HL-60/S4 (cell line): ENCODE data around the gene CAMSAP1.

ENCODE experiments used
- in situ Hi-C: fragments of 300-500 bp; cut with MboI; formaldehyde crosslinking; loops from 2 replicates; pipeline ENCODE4 v1.14.3; 2022; ENCODE audit warnings: low sequenced_read_pairs

Gene CAMSAP1

GRCh38 chr9:135941288-135941995 lies 34.1 kb upstream of the CAMSAP1 start:
- in situ Hi-C loops: no loop called here

GRCh38 chr9:135939351-135940265 lies 32.3 kb upstream of the CAMSAP1 start:
- in situ Hi-C loops: no loop called here

GRCh38 chr9:135937521-135938489 lies 30.5 kb upstream of the CAMSAP1 start:
- in situ Hi-C loops: no loop called here

GRCh38 chr9:135933114-135933513 lies 25.8 kb upstream of the CAMSAP1 start:
- in situ Hi-C loops: no loop called here

- in situ Hi-C loops: no loop called here
Observed at GRCh38 chr9:135932656-135933055, 25.3 kb upstream of the CAMSAP1 start.

GRCh38 chr9:135931349-135931820 lies 24.0 kb upstream of the CAMSAP1 start:
- in situ Hi-C loops: no loop called here

GRCh38 chr9:135930446-135931345 lies 23.4 kb upstream of the CAMSAP1 start:
- in situ Hi-C loops: no loop called here

- in situ Hi-C loops: no loop called here
Observed at GRCh38 chr9:135929656-135930445, 22.5 kb upstream of the CAMSAP1 start.

GRCh38 chr9:135928731-135929655 lies 21.6 kb upstream of the CAMSAP1 start:
- in situ Hi-C loops: no loop called here

GRCh38 chr9:135928074-135928730 lies 20.9 kb upstream of the CAMSAP1 start:
- in situ Hi-C loops: no loop called here

GRCh38 chr9:135927195-135928013 lies 20.1 kb upstream of the CAMSAP1 start:
- in situ Hi-C loops: no loop called here

- in situ Hi-C loops: no loop called here
Observed at GRCh38 chr9:135926402-135927194, 19.3 kb upstream of the CAMSAP1 start.

GRCh38 chr9:135925496-135926133 lies 18.3 kb upstream of the CAMSAP1 start:
- in situ Hi-C loops: no loop called here

GRCh38 chr9:135924628-135925338 lies 17.4 kb upstream of the CAMSAP1 start:
- in situ Hi-C loops: no loop called here

GRCh38 chr9:135923508-135923907 lies 16.2 kb upstream of the CAMSAP1 start:
- in situ Hi-C loops: no loop called here
